Epithelial cell of proximal tubule (primary cell): ENCODE measurements around the gene ABCG2. TPM values are rescaled to one million over a fixed set of nuclear protein-coding genes. Genes with fewer than 3 reads are reported as not detected.

Experiments used
- DNase-seq: peaks from one replicate; pipeline ENCODE4 v3.0.0-alpha.2; 2011; ENCODE audit warnings: low read depth
- H3K4me3 ChIP-seq: 2 replicates; pipeline ENCODE4 v1.5.1; 2011; ENCODE audit warnings: low read depth, mild to moderate bottlenecking, low read length
- total RNA-seq: library from RNA; depleted of rRNA; stranded (reverse); fragments of >200 nt; gene quantifications from 2 replicates; pipeline ENCODE4 v1.2.3, GENCODE V29; 2015
- TF ChIP-seq, protein P1 (sequence below): conservative IDR thresholded peaks from 2 replicates; pipeline ENCODE4 v1.5.1; 2012; ENCODE audit warnings: low read depth, mild to moderate bottlenecking, low read length

The ABCG2 gene
- total RNA-seq, 1 donor from 2014 or later = 0.29 TPM

DNA sequence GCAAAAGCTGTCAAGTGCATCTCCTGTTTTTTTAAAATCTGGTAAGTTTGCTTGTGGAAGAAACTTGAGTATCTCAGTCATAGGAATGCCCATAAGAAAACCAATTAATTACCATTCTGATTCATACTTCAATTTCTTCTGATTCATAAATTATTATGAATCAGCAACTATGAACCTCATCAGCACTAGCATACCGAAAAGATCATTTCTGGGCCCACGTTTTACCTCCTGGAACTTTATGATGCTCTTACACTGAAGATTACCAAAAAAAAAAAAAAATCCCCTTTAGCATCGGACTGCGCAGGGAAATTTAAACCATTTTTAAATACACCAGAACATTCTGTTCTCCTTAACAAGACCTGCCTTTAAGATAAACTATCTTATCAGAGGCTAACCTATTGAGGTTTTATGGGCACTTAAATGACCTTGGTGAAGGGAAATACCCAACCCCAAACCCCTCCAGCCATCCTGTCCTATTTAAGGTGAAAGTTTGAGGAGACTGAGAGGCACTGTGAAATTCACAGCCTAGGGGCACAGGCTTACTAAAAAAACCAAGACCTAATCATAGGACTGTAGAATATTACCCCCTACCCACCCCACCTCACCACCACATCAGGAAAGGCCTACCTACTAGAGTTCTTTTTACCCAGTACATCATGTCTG lies 38.2 kb upstream of the ABCG2 start:
- TF ChIP-seq, protein P1, sequence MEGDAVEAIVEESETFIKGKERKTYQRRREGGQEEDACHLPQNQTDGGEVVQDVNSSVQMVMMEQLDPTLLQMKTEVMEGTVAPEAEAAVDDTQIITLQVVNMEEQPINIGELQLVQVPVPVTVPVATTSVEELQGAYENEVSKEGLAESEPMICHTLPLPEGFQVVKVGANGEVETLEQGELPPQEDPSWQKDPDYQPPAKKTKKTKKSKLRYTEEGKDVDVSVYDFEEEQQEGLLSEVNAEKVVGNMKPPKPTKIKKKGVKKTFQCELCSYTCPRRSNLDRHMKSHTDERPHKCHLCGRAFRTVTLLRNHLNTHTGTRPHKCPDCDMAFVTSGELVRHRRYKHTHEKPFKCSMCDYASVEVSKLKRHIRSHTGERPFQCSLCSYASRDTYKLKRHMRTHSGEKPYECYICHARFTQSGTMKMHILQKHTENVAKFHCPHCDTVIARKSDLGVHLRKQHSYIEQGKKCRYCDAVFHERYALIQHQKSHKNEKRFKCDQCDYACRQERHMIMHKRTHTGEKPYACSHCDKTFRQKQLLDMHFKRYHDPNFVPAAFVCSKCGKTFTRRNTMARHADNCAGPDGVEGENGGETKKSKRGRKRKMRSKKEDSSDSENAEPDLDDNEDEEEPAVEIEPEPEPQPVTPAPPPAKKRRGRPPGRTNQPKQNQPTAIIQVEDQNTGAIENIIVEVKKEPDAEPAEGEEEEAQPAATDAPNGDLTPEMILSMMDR = no peak
- DNase-seq = no peak
- no peak overlapping the region for H3K4me3 ChIP-seq

DNA sequence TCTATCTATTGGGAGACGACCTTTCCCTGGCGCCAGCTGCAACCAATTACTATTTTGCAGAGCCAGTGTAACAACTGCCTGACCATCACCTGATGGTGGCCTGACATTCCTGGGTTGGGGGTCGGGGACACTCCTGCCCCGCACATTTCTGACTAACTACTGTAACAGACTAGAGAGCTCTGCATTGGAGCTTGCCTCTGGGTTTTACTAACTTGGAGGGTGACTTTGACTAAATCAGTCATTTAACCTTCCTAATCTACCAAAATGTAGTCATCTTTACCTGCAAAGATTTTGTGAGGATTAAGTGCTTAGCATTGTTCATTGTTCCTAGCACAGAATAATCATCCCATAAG lies 37.5 kb upstream of the ABCG2 start:
- TF ChIP-seq, protein P1 = no peak
- no peak overlapping the region for H3K4me3 ChIP-seq
- no peak for DNase-seq

DNA sequence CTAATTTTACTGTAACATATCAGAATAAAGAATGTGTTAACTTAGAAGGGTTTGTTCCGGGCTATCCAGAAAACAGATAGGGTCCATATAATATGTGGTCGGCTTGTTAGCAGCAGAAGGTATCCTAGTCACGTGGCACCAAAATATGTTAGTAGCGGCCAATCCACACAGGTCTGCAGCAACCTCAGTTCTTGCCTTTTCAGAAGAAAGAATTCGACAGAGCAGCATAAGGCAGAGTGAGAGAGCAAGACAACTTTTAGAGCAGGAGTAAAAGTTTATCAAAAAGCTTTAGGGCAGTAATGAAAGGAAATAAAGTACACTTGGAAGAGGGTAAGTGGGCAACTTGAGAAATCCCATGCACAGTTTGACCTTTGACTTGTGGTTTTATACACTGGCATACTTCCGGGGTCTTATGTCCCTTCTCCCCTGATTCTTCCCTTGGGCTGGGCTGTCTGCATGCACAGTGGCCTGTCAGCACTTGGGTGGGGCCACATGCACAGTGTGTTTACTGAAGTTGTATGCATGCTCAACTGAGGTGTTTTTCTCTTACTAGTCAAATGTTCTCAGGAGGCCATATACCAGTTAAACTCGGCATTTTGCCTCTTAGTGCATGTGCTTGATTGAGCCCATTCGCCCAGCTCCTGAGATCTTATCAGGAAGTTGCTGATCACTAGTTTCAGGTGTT lies 37.0 kb upstream of the ABCG2 start:
- TF ChIP-seq, protein P1 = no peak
- DNase-seq = no peak
- no peak overlapping the region for H3K4me3 ChIP-seq

DNA sequence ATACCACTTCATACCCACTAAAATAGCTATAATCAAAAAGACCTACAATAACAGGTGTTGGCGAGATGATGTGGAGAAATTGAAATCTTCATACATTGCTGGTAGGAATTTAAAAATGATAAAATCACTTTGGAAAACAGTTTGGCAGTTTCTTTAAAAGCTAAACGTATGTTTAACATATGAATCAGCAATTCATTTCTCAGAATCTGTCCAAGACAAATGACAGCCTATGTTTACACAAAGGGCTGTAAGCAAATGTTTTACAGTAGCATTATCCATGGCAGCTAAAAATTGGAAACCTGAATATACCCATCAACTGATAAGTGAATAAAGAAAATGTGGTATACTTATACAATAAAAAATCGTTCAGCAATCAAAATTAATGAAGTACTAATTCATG lies 33.0 kb upstream of the ABCG2 start:
- H3K4me3 ChIP-seq = no peak overlapping the region
- TF ChIP-seq, protein P1 = no peak
- no peak for DNase-seq

DNA sequence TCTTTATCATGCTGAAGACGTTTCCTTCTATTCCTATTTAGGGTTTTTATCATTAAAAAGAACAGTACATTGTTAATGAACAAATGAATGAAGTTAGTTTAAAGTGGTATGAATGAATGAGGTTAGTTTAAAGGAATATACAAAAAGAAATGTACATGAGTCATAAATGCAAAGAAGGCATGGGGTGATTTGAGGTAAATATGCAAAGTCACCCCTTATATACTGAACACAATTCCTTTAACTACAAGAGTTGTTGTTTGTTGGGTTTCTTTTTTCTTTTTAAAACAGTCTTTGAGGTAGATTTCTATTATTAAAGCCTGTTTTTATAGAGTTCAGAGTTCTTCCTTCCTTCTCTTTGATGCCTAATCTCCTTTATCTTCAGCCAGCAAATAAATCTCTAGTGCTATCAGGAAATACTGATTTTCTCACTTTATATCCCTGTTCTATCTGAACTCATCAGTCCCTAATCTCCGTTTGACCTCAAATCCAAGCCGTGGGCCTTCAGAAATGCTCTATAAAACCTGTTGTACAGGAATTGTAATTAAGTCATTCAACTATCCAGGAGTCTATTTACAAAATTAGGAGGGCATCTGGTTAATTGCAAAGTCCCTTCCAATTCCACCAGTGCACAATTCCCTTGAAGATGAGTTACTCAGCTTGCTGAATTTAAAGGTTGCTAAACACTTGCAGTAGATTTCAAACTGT lies 31.6 kb upstream of the ABCG2 start:
- DNase-seq = no peak
- TF ChIP-seq, protein P1 = no peak
- no peak overlapping the region for H3K4me3 ChIP-seq

DNA sequence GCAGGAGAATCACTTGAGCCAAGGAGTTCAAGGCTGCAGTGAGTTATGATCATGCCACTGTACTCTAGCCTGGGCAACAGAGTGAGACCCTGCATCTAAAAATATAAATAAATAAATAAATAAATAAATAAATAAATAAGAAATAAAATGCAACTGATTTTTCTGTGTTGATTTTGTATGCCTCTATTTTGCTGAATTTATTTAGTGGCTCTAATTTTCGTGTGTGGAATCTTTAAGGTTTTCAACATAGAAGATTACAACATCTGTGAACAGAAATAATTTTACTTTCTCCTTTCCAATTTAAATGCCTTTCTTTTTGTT lies 30.9 kb upstream of the ABCG2 start:
- TF ChIP-seq, protein P1 = no peak
- DNase-seq = no peak
- H3K4me3 ChIP-seq = no peak overlapping the region
